ENCODE results near the gene LYST.

DNA sequence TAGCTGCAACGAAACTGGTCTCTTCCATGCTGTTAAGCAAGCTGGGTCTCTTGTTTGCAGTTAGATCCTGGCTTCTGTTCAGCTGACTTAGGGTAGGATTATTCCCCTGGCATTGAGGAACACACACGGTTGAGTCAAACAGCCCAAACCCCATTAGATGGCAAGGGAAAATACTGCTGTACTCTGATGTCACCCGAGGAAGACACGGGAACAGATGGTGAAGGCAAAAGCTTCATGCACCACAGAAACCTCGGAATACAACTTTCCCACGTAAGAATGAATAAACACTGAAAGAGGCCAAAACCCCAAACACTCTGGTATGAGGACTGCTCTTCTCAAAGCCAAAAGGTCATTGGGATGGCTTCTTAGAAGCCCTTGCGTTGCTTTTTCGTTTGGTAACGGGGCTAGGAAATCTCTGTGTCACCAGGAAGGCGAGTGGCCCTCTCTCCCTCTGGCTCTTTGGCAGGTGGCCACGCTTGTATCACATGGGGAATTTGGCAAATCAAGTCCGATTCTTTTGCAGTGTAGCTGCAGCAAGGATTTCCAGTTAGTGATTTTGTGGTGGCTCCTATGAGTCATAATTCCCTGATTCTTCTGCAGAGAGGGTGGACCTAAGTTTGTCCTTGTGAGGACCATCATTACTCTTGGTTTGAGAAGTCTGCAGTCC, 16.7 kb upstream of the LYST start:
- TF ChIP-seq EZH2phosphoT487 (IDR thresholded peaks at IDR 0.05; ENCODE audit: low read depth, severe bottlenecking, unreplicated experiment) (no peak), EZH2 (IDR thresholded peaks at IDR 0.05; ENCODE audit: borderline replicate concordance) (no peak)
- TF ChIP-seq, protein P1, sequence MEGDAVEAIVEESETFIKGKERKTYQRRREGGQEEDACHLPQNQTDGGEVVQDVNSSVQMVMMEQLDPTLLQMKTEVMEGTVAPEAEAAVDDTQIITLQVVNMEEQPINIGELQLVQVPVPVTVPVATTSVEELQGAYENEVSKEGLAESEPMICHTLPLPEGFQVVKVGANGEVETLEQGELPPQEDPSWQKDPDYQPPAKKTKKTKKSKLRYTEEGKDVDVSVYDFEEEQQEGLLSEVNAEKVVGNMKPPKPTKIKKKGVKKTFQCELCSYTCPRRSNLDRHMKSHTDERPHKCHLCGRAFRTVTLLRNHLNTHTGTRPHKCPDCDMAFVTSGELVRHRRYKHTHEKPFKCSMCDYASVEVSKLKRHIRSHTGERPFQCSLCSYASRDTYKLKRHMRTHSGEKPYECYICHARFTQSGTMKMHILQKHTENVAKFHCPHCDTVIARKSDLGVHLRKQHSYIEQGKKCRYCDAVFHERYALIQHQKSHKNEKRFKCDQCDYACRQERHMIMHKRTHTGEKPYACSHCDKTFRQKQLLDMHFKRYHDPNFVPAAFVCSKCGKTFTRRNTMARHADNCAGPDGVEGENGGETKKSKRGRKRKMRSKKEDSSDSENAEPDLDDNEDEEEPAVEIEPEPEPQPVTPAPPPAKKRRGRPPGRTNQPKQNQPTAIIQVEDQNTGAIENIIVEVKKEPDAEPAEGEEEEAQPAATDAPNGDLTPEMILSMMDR (IDR thresholded peaks at IDR 0.05; ENCODE audit: poor library complexity) = no peak

All from hepatocyte (in vitro differentiated cells).